Daoy (cell line): ENCODE measurements around the gene APEH. TPM values are rescaled to one million over a fixed set of nuclear protein-coding genes. Genes with fewer than 3 reads are reported as not detected.
"Not testable (repeated sequence)": the region's sequence is repeated elsewhere in the genome, so short reads cannot be mapped to it uniquely, and the experiment has no call there.

Source experiments
- DNase-seq: peaks from one replicate; pipeline ENCODE4 v3.0.0-alpha.2; 2015; ENCODE audit warnings: low read depth
- total RNA-seq: library from RNA; depleted of rRNA; stranded (reverse); fragments of >200 nt; shearing (Covaris generic); gene quantifications from 2 replicates; pipeline ENCODE4 v1.2.3, GENCODE V29; 2014

APEH gene
- total RNA-seq, 1 experiment from 2014 or later, result 59.1 TPM

- not testable (repeated sequence) for DNase-seq
These were observed 15.9 kb downstream of the APEH start for GRCh38 chr3:49689908-49690624.

- DNase-seq, result not testable (repeated sequence)
These were observed 16.7 kb downstream of the APEH start for GRCh38 chr3:49690856-49691255.

GRCh38 chr3:49691481-49691880 is 17.3 kb downstream of the APEH start:
- DNase-seq, result not testable (repeated sequence)

GRCh38 chr3:49694409-49695070 is 20.4 kb downstream of the APEH start:
- not testable (repeated sequence) for DNase-seq

- DNase-seq, result not testable (repeated sequence)
These were observed 21.3 kb downstream of the APEH start for GRCh38 chr3:49695350-49696015.

- no peak for DNase-seq
These were observed 25.3 kb downstream of the APEH start for GRCh38 chr3:49699281-49699979.

- DNase-seq, result no peak
These were observed 25.9 kb downstream of the APEH start for GRCh38 chr3:49700014-49700413.

GRCh38 chr3:49700453-49701128 is 26.4 kb downstream of the APEH start:
- DNase-seq, result no peak

GRCh38 chr3:49701388-49702077 is 27.4 kb downstream of the APEH start:
- no peak for DNase-seq

GRCh38 chr3:49702672-49703071 is 28.5 kb downstream of the APEH start:
- no peak for DNase-seq

GRCh38 chr3:49703443-49703927 is 29.3 kb downstream of the APEH start:
- peak; percentile 58 for DNase-seq

- no peak for DNase-seq
These were observed 29.8 kb downstream of the APEH start for GRCh38 chr3:49703956-49704355.

- no peak for DNase-seq
These were observed 30.5 kb downstream of the APEH start for GRCh38 chr3:49704629-49705028.

GRCh38 chr3:49705390-49705960 is 31.3 kb downstream of the APEH start:
- DNase-seq, result no peak

GRCh38 chr3:49706456-49707112 is 32.4 kb downstream of the APEH start:
- no peak for DNase-seq

GRCh38 chr3:49707113-49707480 is 32.9 kb downstream of the APEH start:
- DNase-seq, result no peak

- no peak for DNase-seq
These were observed 35.7 kb downstream of the APEH start for GRCh38 chr3:49709852-49710251.

GRCh38 chr3:49711489-49711888 is 37.3 kb downstream of the APEH start:
- DNase-seq, result no peak

- DNase-seq, result no peak
These were observed 38.0 kb downstream of the APEH start for GRCh38 chr3:49712166-49712565.
